Suprapubic skin (tissue), 4 donors: ENCODE measurements around the gene HOXC10.

ENCODE experiments used
- CTCF ChIP-seq, 2 donors: fragments of 200-600 bp in 1 of 2; fragments of 450-650 bp in 1 of 2; sonication (generic) in 1 of 2; IDR thresholded peaks; one replicate each; pipeline ENCODE4 v1.5.1; 2016 to 2019; ENCODE audit warnings: antibody characterized with exemption in 2 of 2, mild to moderate bottlenecking in 1 of 2, moderate library complexity in 1 of 2
- EP300 ChIP-seq: sonication (generic); formaldehyde crosslinking; IDR thresholded peaks from one replicate; pipeline ENCODE4 v1.6.1; 2017; ENCODE audit warnings: antibody characterized with exemption
- POLR2A ChIP-seq, 2 donors: fragments of 450-650 bp; IDR thresholded peaks; one replicate each; pipeline ENCODE4 v1.6.1; 2017; ENCODE audit warnings: antibody characterized with exemption in 2 of 2, mild to moderate bottlenecking in 2 of 2, moderate library complexity in 2 of 2
- POLR2AphosphoS5 ChIP-seq, 3 donors: sonication (generic); formaldehyde crosslinking; IDR thresholded peaks; one replicate each; pipeline ENCODE4 v1.6.1; 2017; ENCODE audit warnings: antibody characterized with exemption in 3 of 3

DNA sequence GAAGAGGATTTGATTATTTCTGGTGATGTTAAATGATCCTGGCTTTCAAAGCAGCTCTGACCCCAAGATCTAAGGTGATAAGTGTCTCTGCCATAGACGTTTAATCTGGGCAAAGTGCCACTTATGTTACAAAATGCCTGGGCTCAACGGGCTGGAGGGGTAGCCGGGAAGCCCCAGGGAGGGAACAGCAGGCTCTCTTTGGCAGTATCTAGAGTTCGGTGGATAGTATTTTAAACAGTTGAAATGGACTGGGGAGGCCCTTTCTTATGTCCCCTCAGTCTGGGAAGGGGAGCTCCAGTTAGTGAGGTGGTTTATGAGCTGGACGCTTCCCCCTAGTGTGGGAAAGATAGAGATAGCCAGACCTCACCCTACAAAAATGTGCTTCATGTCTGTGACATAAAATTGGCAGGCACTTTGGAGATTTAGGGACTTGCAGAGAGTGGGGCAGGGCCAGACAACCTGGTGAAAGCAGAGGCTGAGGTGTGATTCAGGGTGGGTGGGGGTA lies 17.5 kb upstream of the HOXC10 start:
- TF ChIP-seq CTCF (IDR thresholded peaks at IDR 0.05), result no peak
- no peak for TF ChIP-seq POLR2AphosphoS5 (IDR thresholded peaks at IDR 0.05)
- no peak for TF ChIP-seq POLR2A (IDR thresholded peaks at IDR 0.05)
- no peak for TF ChIP-seq EP300
